HepG2 (cell line): ENCODE data around the gene ZNF506. TPM values are rescaled to one million over a fixed set of nuclear protein-coding genes. Genes with fewer than 3 reads are reported as not detected.
A peak's percentile ranks its signal among the peaks of the same experiment; 100 is the strongest.

ENCODE experiments used
- ARNT2 ChIP-seq: sonication (generic); formaldehyde crosslinking; IDR thresholded peaks from 2 replicates; pipeline ENCODE4 v1.8.0; 2022; ENCODE audit warnings: mild to moderate bottlenecking, low read depth, missing genetic modification reagents, moderate library complexity
- ASH2L ChIP-seq: fragments of 300-600, 200-600 bp; sonication (generic); IDR thresholded peaks from 2 replicates; pipeline ENCODE4 v1.7.0; 2017; ENCODE audit warnings: low read depth, mild to moderate bottlenecking, moderate library complexity, mixed read lengths, low read length; ENCODE audit not compliant: insufficient read length
- ELF4 ChIP-seq: sonication (generic); formaldehyde crosslinking; IDR thresholded peaks from 2 replicates; pipeline ENCODE4 v1.5.0; 2020; ENCODE audit warnings: missing genetic modification reagents, mild to moderate bottlenecking, moderate library complexity, borderline replicate concordance
- GABPA ChIP-seq, 2 experiments: IDR thresholded peaks; 2 replicates each; pipeline ENCODE4 v1.6.1; 2011 to 2016; ENCODE audit warnings: low read depth in 2 of 2, low read length in 1 of 2, missing biosample characterization in 1 of 2, missing genetic modification characterization in 1 of 2
- JARID2 ChIP-seq: sonication (generic); formaldehyde crosslinking; IDR thresholded peaks from 2 replicates; pipeline ENCODE4 v1.8.1; 2023; ENCODE audit warnings: missing genetic modification reagents, inconsistent platforms; ENCODE audit not compliant: insufficient replicate concordance
- MAFF ChIP-seq: IDR thresholded peaks from 2 replicates; pipeline ENCODE4 v1.6.1; 2011; ENCODE audit warnings: low read depth, low read length, improper control_type of control experiment
- MYC ChIP-seq: sonication (generic); formaldehyde crosslinking; IDR thresholded peaks from 2 replicates; pipeline ENCODE4 v1.9.0; 2021; ENCODE audit warnings: missing genetic modification reagents, borderline replicate concordance
- PAWR ChIP-seq: sonication (generic); formaldehyde crosslinking; IDR thresholded peaks from 2 replicates; pipeline ENCODE4 v1.4.0; 2020; ENCODE audit warnings: missing genetic modification reagents, mild to moderate bottlenecking, borderline replicate concordance
- POGZ ChIP-seq: sonication (generic); formaldehyde crosslinking; IDR thresholded peaks from 2 replicates; pipeline ENCODE4 v1.4.0; 2020; ENCODE audit warnings: mild to moderate bottlenecking, missing genetic modification reagents
- POLR2AphosphoS5 ChIP-seq: IDR thresholded peaks from 2 replicates; pipeline ENCODE4 v1.6.1; 2012; ENCODE audit warnings: low read depth, low read length
- PPARG ChIP-seq: conservative IDR thresholded peaks from 2 replicates; pipeline ENCODE4 v1.6.1; 2016; ENCODE audit warnings: missing biosample characterization, missing genetic modification reagents
- RBFOX2 ChIP-seq: fragments of 200-400 bp; formaldehyde crosslinking; IDR thresholded peaks from 2 replicates; pipeline ENCODE4 v1.6.1; 2017; ENCODE audit warnings: low read depth, mild to moderate bottlenecking, low read length
- RBM22 ChIP-seq: fragments of 200-400 bp; formaldehyde crosslinking; optimal IDR thresholded peaks from 2 replicates; pipeline ENCODE3; 2017; ENCODE audit warnings: mild to moderate bottlenecking, low read length, moderate library complexity
- SIN3B ChIP-seq: fragments of 150-350 bp; IDR thresholded peaks from 2 replicates; pipeline ENCODE4 v1.6.1; 2014; ENCODE audit warnings: low read length
- TCF7L2 ChIP-seq: IDR thresholded peaks from 2 replicates; pipeline ENCODE4 v1.6.1; 2011; ENCODE audit warnings: mild to moderate bottlenecking, low read depth, low read length, moderate library complexity
- TMF1 ChIP-seq: sonication (generic); formaldehyde crosslinking; IDR thresholded peaks from 2 replicates; pipeline ENCODE4 v1.8.1; 2022; ENCODE audit warnings: low read depth, missing genetic modification reagents
- ZC3H4 ChIP-seq: sonication (generic); formaldehyde crosslinking; IDR thresholded peaks from 2 replicates; pipeline ENCODE4 v1.4.0; 2020; ENCODE audit warnings: missing genetic modification reagents, borderline replicate concordance
- ZFP37 ChIP-seq: sonication (generic); formaldehyde crosslinking; IDR thresholded peaks from 2 replicates; pipeline ENCODE4 v1.4.0; 2020; ENCODE audit warnings: missing genetic modification reagents, borderline replicate concordance
- ZMAT3 ChIP-seq: sonication (generic); formaldehyde crosslinking; conservative IDR thresholded peaks from 2 replicates; pipeline ENCODE4 v1.7.0; 2021; ENCODE audit warnings: missing genetic modification reagents
- ZNF138 ChIP-seq: sonication (generic); formaldehyde crosslinking; IDR thresholded peaks from 2 replicates; pipeline ENCODE4 v1.5.0; 2020; ENCODE audit warnings: mild to moderate bottlenecking, low read depth, missing genetic modification reagents
- ZNF253 ChIP-seq: sonication (generic); formaldehyde crosslinking; IDR thresholded peaks from 2 replicates; pipeline ENCODE4 v1.8.0; 2022; ENCODE audit warnings: mild to moderate bottlenecking, missing genetic modification reagents, borderline replicate concordance
- ZNF33A ChIP-seq: sonication (generic); formaldehyde crosslinking; IDR thresholded peaks from 2 replicates; pipeline ENCODE4 v1.5.1; 2020; ENCODE audit warnings: missing genetic modification reagents, mild to moderate bottlenecking, moderate library complexity, borderline replicate concordance
- ZNF460 ChIP-seq: sonication (generic); formaldehyde crosslinking; IDR thresholded peaks from 2 replicates; pipeline ENCODE4 v1.5.1; 2020; ENCODE audit warnings: missing genetic modification reagents, mild to moderate bottlenecking, borderline replicate concordance
- ZSCAN22 ChIP-seq: sonication (generic); formaldehyde crosslinking; IDR thresholded peaks from 2 replicates; pipeline ENCODE4 v1.4.0; 2020; ENCODE audit warnings: mild to moderate bottlenecking, missing genetic modification reagents
- polyA plus RNA-seq, 8 experiments: library from polyadenylated mRNA; depleted of rRNA in 3 of 8; stranded (reverse) in 7 of 8; unstranded in 1 of 8; fragments of >200 nt; fragmentation: Illumina TruSeq in 4 of 8; extraction: Trizol in 4 of 8; gene quantifications; 2 replicates each; pipeline versions ENCODE4 v1.2.1 to v1.2.3, GENCODE V29; 2011 to 2016; ENCODE audit warnings: low read depth in 4 of 8, missing spikeins in 1 of 8, mixed read lengths in 1 of 8; ENCODE audit not compliant: insufficient read depth in 1 of 8
- total RNA-seq, 5 experiments: library from RNA; depleted of rRNA; stranded (reverse); fragments of >200 nt; fragmentation: Illumina TruSeq; extraction: Trizol; gene quantifications; 2 replicates each; pipeline ENCODE4 v1.2.3, GENCODE V29; 2016; ENCODE audit warnings: low read depth in 1 of 5
- TF ChIP-seq, protein P1 (sequence below): sonication (generic); formaldehyde crosslinking; IDR thresholded peaks from 2 replicates; pipeline ENCODE4 v1.8.0; 2022; ENCODE audit warnings: mild to moderate bottlenecking, missing genetic modification reagents, moderate library complexity
- TF ChIP-seq, protein P2 (sequence below): IDR thresholded peaks from 2 replicates; pipeline ENCODE4 v1.6.1; 2018; ENCODE audit warnings: missing genetic modification reagents
- TF ChIP-seq, protein P3 (sequence below): sonication (generic); formaldehyde crosslinking; IDR thresholded peaks from 2 replicates; pipeline ENCODE4 v1.5.0; 2020; ENCODE audit warnings: missing genetic modification reagents, mild to moderate bottlenecking, borderline replicate concordance
- TF ChIP-seq, protein P4 (sequence below): sonication (generic); formaldehyde crosslinking; conservative IDR thresholded peaks from 2 replicates; pipeline ENCODE4 v1.8.0; 2022; ENCODE audit warnings: missing genetic modification reagents

Gene ZNF506
- total and polyA plus RNA-seq, 2 of the 13 experiments (the other 11 are each of a cell fraction or from before 2014, with no cell fraction given): not detected

DNA sequence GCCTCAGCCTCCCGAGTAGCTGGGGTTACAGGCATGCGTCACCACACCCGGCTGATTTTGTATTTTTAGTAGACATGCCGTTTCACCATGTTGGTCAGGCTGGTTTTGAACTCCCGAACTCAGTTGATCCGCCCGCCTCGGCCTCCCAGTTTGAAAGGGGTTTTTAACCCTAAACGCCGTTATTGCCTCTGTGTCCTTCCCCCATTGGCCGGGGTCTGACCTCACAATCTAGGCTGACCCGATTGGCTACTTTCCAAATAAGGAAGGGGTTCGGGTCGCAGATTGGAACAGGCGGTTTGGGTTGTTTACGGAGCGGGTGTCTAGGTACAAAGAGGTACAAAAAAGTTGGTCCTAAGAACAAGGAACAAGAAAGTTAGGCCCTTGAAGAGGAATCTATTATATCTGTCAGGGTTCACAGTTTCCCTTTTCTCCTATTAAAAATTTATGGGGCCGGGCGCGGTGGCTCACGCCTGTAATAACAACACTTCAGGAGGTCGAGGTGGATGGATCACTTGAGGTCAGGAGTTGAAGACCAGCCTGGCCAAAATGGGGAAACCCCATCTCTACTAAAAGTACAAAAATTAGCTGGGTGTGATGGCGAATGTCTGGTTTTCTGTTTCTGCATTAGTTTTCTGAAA lies 45.2 kb upstream of the ZNF506 start (continued):
- TF ChIP-seq PPARG (CRISPR knock-in tag) (0 out of 2 replicates have a peak, but pooled peaks have one; percentile 10), ARNT2 (CRISPR knock-in tag) (no peak), ASH2L (no peak), RBM22 (no peak), PAWR (CRISPR knock-in tag) (no peak), ZC3H4 (CRISPR knock-in tag) (0 out of 2 replicates have a peak, but pooled peaks have one; percentile 45), ZFP37 (CRISPR knock-in tag) (no peak), JARID2 (no peak), ZMAT3 (CRISPR knock-in tag) (no peak), ZNF33A (CRISPR knock-in tag) (no peak), MAFF (no peak), MYC (CRISPR knock-in tag) (no peak), SIN3B (no peak), TMF1 (no peak), ZSCAN22 (CRISPR knock-in tag) (no peak), RBFOX2 (0 out of 2 replicates have a peak, but pooled peaks have one; percentile 6), TCF7L2 (no peak), GABPA (IDR thresholded peaks at IDR 0.05; ENCODE audit: low read depth, low read length) (no peak), GABPA (CRISPR knock-in tag; IDR thresholded peaks at IDR 0.05; ENCODE audit: low read depth) (no peak), POLR2AphosphoS5 (peak; percentile 48; the same call in 1 of the 2 replicates), ZNF138 (CRISPR knock-in tag) (no peak), POGZ (CRISPR knock-in tag) (peak; percentile 75; the same call in 1 of the 2 replicates), ZNF460 (no peak), ZNF253 (CRISPR knock-in tag) (no peak), ELF4 (CRISPR knock-in tag) (no peak)
- TF ChIP-seq, protein P1, sequence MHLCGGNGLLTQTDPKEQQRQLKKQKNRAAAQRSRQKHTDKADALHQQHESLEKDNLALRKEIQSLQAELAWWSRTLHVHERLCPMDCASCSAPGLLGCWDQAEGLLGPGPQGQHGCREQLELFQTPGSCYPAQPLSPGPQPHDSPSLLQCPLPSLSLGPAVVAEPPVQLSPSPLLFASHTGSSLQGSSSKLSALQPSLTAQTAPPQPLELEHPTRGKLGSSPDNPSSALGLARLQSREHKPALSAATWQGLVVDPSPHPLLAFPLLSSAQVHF (CRISPR knock-in tag): no peak
- TF ChIP-seq, protein P2, sequence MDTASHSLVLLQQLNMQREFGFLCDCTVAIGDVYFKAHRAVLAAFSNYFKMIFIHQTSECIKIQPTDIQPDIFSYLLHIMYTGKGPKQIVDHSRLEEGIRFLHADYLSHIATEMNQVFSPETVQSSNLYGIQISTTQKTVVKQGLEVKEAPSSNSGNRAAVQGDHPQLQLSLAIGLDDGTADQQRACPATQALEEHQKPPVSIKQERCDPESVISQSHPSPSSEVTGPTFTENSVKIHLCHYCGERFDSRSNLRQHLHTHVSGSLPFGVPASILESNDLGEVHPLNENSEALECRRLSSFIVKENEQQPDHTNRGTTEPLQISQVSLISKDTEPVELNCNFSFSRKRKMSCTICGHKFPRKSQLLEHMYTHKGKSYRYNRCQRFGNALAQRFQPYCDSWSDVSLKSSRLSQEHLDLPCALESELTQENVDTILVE (CRISPR knock-in tag): no peak
- TF ChIP-seq, protein P3, sequence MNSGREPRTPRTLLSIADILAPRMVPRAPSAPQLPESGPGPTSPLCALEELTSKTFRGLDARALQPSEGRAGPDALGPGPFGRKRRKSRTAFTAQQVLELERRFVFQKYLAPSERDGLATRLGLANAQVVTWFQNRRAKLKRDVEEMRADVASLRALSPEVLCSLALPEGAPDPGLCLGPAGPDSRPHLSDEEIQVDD: no peak
- TF ChIP-seq, protein P4, sequence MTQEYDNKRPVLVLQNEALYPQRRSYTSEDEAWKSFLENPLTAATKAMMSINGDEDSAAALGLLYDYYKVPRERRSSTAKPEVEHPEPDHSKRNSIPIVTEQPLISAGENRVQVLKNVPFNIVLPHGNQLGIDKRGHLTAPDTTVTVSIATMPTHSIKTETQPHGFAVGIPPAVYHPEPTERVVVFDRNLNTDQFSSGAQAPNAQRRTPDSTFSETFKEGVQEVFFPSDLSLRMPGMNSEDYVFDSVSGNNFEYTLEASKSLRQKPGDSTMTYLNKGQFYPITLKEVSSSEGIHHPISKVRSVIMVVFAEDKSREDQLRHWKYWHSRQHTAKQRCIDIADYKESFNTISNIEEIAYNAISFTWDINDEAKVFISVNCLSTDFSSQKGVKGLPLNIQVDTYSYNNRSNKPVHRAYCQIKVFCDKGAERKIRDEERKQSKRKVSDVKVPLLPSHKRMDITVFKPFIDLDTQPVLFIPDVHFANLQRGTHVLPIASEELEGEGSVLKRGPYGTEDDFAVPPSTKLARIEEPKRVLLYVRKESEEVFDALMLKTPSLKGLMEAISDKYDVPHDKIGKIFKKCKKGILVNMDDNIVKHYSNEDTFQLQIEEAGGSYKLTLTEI: no peak
